ENCODE data around the gene HECW1. TPM values are rescaled to one million over a fixed set of nuclear protein-coding genes. Genes with fewer than 3 reads are reported as not detected.

Gene HECW1
- polyA plus RNA-seq, 2 of the 4 experiments (the other 2 are of a cell fraction), result 11.3 TPM

GRCh38 chr7:43105521-43106120, 6.8 kb upstream of the HECW1 start:
- CTCF ChIA-PET, result interaction anchor here (0.6 to 1.1 kb wide), 2 partner anchors 30 to 165 kb away, joined by 3 read pairs; no protein-coding TSS in a partner anchor
- DNase-seq (ENCODE audit: low read depth in 1 of 2, low spot score in 1 of 2), result no peak

GRCh38 chr7:43108255-43109011, 4.0 kb upstream of the HECW1 start:
- H3K4me1 ChIP-seq, result peaks cover 11% of the 10 kb centered on the region; the same call in 1 of the 3 replicates
- WGBS (ENCODE audit: missing lambda C conversion rate), result 6% methylated on average over 3 of the region's 3 CpGs
- ChIA-PET CTCF (interaction anchor here (0.6 to 2.5 kb wide), 23 partner anchors 10 to 185 kb away, joined by 3 to 13 read pairs (median 4); no protein-coding TSS in a partner anchor), POLR2A (no interaction called here)
- H3K9me3 ChIP-seq, result no peaks in the 10 kb centered on the region
- ATAC-seq (peak; percentile 88 to 95), FAIRE-seq (no peak), DNase-seq (ENCODE audit: low read depth in 1 of 2, low spot score in 1 of 2) (peak; percentile 58)
- no peak overlapping the region for H3K4me2 ChIP-seq
- H3K4me3 ChIP-seq, result no peak overlapping the region
- TF ChIP-seq SMC3 (IDR thresholded peaks at IDR 0.05) (peak; percentile 43; the same call in 2 of the 3 replicates), RAD21 (conservative IDR thresholded peaks at IDR 0.05 in 1 of 2, IDR thresholded peaks at IDR 0.05 in 1 of 2) (peak; percentile 55 to 65; a peak in 4 of 5 replicates), EHMT2 (IDR thresholded peaks at IDR 0.05; ENCODE audit: low read depth) (no peak), CHD4 (IDR thresholded peaks at IDR 0.05; ENCODE audit: borderline replicate concordance) (no peak), PBX3 (IDR thresholded peaks at IDR 0.05) (no peak), POLR2A (IDR thresholded peaks at IDR 0.05; ENCODE audit: low read length) (no peak), CTCF (IDR thresholded peaks at IDR 0.05) (peak; percentile 61), CBX8 (IDR thresholded peaks at IDR 0.05) (no peak), ZC3H11A (IDR thresholded peaks at IDR 0.05) (no peak)
- no peak overlapping the region for H3K27ac ChIP-seq

More at GRCh38 chr7:43105521-43106120, 6.8 kb upstream of the HECW1 start:
- Histone ChIP-seq H3K27ac (no peak overlapping the region), H3K9me3 (no peaks in the 10 kb centered on the region), H3K4me2 (no peak overlapping the region), H3K4me3 (no peak overlapping the region), H3K4me1 (no peaks in the 10 kb centered on the region)
- no peak for ATAC-seq
- peak; percentile 13 for FAIRE-seq
- WGBS (ENCODE audit: missing lambda C conversion rate), result 91% methylated on average over 3 of the region's 3 CpGs
- no peak for TF ChIP-seq EP300 (IDR thresholded peaks at IDR 0.05)
- no peak for TF ChIP-seq RFX5 (IDR thresholded peaks at IDR 0.05)
- TF ChIP-seq MYC (IDR thresholded peaks at IDR 0.05; ENCODE audit: borderline replicate concordance, low read length), result no peak
- no peak for TF ChIP-seq ZNF302 (CRISPR knock-in tag; IDR thresholded peaks at IDR 0.05)
- no peak for TF ChIP-seq SREBF2 (IDR thresholded peaks at IDR 0.05)
- no peak for TF ChIP-seq KDM1A (IDR thresholded peaks at IDR 0.05; ENCODE audit: low read depth)
- no peak for TF ChIP-seq NR3C1 (IDR thresholded peaks at IDR 0.05)
- TF ChIP-seq KDM5A (IDR thresholded peaks at IDR 0.05), result no peak
- TF ChIP-seq ESRRA (IDR thresholded peaks at IDR 0.05; ENCODE audit: borderline replicate concordance, low read length), result no peak
- no peak for TF ChIP-seq REST (IDR thresholded peaks at IDR 0.05)
- TF ChIP-seq, protein P1, sequence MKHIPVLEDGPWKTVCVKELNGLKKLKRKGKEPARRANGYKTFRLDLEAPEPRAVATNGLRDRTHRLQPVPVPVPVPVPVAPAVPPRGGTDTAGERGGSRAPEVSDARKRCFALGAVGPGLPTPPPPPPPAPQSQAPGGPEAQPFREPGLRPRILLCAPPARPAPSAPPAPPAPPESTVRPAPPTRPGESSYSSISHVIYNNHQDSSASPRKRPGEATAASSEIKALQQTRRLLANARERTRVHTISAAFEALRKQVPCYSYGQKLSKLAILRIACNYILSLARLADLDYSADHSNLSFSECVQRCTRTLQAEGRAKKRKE (CRISPR knock-in tag; IDR thresholded peaks at IDR 0.05; ENCODE audit: low read depth), result no peak
- POLR2A ChIA-PET, result no interaction called here
